GM19463 (cell line): ENCODE measurements around the gene DOCK8.
"Not testable (repeated sequence)": the region's sequence is repeated elsewhere in the genome, so short reads cannot be mapped to it uniquely, and the experiment has no call there.

Experiments used
- ATAC-seq: cut with Tn5 transposase; IDR thresholded peaks from one replicate; pipeline ENCODE4 v1.9.1; 2021; ENCODE audit warnings: mild to moderate bottlenecking, moderate library complexity; ENCODE audit not compliant: unreplicated experiment

DOCK8 gene

DNA sequence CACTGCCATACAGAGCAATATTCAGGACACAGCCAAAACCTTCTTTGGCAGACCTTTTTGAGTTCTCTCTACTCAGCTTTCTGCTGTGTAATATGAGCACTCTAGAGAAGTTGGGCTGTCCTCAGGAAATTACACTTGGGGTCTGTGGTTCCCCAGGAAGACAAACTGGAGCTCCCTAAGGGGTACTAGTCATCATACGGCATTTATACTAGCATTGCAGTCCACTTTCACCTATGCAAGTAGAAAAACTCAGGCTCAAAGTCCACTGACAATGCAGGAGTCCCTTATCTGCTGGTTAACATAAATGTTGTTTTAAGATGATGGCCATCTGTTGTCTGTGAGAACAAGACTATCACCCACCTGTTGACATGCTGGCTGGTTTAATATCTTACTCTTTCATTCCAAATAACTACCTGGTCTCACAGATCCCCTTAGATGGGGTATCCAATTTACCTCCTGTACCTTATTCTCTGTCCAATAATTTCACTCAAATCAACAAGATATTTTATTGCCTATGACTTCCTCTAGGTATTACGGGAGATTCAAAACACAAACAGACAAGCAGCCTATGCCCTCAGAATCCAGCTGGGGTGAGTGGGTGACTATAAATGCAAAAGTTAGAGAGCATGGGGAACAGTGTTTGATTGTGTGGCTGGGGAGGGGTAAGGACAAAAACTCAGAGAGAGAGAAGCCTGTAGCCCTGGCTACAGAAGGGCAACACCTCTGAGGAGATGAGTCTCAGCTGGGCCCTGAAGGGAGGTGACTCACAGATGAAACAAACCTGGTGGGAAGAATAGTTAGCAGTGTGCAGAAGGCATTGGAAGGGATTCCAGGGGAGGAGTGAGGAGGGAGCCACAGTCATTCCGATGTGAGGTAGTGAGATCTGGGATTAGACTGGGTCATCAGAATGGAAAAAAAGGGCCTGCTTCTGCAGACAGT, 10.2 kb downstream of the DOCK8 start:
- no peak for ATAC-seq

DNA sequence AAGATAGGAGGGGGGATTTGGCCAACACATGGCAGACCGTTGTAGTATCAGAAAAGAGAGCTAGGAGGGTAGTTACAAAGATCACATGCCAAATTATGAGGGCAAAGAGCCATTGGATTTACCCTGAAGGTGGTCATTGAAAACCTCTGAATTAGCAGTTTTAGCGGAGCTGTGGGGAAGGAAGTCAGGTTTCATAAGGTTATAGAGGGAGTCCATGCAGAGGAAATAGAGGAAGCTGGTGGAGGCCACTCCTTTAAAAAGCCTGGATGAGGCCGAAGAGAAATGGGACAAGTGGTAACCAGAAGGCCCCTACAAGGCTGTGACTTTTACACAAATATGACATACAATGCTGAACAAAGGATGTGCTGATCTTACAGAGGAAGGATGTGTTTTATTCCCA, 13.2 kb downstream of the DOCK8 start:
- ATAC-seq: no peak

DNA sequence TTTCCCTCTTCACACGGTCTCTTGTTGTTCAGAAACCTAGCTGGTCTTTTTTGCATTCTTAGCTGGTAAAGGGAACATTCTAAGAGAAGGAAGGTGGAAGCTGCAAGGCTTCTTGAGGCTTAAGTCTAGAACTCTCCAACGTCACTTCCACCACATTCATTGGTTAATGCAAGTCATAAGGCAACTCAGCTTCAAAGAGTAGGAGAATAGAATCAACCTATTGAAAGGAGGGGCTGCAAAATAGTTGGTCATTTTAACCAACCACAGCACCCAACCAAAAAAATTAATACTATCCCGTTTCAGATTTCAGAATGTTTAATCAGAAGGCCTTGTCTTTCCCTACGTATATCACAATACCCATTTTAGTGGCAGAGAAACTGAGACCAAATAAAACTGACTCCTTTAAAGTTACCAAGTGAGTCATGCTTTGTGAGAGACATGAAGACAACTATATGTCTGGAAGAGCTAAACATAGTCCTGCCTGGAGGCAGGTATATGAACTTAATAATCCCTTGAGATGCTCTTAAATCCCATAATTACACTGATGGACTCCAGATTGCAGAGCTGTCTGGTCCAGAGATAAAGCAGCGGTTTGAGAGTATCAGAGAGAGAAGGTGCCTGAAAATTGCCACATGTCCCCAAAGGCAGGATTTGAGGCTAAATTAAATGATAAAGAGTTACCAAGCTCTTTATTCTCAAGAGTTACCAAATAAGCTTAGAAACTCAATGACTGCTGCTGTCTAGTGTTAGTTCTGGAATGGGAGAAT, 14.4 kb downstream of the DOCK8 start:
- ATAC-seq: no peak

DNA sequence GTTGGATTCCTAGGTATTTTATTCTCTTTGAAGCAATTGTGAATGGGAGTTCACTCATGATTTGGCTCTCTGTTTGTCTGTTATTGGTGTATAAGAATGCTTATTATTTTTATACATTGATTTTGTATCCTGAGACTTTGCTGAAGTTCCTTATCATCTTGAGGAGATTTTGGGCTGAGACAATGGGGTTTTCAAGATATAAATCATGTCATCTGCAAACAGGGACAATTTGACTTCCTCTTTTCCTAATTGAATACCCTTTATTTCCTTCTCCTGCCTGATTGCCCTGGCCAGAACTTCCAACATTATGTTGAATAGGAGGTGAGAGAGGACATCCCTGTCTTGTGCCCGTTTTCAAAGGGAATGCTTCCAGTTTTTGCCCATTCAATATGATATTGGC, 17.0 kb downstream of the DOCK8 start:
- ATAC-seq: not testable (repeated sequence)

DNA sequence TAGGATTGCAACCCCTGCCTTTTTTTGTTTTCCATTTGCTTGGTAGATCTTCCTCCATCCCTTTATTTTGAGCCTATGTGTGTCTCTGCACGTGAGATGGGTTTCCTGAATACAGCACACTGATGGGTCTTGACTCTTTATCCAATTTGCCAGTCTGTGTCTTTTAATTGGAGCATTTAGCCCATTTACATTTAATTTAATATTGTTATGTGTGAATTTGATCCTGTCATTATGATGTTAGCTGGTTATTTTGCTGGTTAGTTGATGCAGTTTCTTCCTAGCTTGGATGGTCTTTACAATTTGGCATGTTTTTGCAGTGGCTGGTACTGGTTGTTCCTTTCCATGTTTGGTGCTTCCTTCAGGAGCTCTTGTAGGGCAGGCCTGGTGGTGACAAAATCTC, 19.0 kb downstream of the DOCK8 start:
- ATAC-seq: not testable (repeated sequence)

DNA sequence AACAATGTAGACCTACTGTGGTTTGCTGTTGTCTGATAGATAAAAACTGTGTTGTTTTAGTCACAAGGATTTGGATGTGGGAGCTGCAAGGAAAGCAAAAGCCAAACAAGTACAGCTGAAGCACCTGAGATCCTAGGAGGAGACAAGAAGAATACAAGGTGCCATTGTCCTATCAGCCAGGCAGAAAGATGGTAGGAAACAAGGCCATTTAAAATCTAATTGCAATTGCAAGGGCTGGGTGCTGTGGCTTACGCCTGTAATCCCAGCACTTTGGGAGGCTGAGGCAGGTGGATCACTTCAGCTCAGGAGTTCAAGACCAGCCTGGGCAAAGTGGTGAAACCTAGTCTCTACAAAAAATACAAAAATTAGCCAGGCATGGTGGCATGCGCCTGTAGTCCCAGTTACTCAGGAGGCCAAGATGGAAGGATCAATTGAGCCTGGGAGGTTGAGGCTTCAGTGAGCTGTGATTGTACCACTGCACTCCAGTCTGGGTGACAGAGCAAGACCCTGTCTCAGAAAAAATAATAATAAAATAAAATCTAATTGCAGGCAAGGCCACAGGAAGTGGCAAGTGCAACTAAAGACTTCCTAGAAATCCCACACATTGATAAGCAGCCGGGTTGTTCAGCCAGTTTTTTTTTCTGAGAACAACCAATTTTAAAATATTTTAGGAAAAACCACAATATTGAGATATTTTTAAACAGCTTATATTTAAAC, 22.6 kb downstream of the DOCK8 start:
- no peak for ATAC-seq

DNA sequence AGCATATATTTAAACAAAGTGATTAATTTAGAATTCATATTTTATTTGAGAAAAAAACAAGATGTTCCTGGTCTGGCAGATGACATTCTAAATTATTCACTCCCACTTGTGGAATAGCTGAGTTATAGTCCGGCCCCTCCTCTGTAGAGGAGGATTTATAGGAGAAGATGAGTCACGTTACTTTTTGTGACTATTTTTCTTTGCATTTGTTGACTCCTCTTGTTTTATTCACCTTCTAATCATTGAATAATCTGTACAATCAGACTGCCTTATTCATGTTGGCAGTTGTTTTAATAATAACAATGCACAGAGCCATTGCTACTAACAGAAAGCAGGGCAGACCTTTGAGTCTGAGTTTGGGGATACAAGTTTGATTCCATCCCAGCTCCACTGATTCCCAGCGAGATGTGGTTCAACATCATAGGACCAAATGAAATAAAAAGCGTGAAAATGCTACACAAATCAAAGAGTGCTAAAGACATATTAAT, 23.2 kb downstream of the DOCK8 start:
- no peak for ATAC-seq

DNA sequence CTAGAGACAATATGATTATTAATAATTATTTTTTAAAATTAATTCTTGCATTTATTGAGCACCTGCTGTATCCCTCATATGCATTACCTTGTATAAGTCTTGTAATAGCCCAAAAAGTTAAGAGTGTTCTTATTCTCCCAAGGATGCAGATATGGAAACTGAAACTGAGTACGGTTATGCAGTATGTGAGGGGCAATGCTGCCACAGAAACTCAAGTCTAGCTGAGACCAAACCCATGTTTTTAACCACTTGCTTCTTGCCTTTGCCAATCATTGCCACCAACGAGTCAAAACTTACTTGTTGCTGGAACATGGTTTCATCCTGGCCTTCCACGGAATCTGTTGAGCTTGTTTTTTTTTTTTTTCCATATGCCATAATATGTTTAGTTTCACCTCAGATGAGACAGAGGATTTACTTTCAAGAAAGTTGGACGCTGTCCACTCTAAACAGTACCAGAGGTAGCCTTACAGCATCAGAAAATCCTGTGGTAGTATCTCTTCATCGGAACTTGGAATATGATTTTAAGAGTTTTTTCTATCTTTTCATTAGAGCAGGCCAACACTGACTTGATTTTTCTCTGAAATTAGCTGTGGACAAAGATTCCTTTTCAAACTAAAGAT, 27.9 kb downstream of the DOCK8 start:
- ATAC-seq: no peak

DNA sequence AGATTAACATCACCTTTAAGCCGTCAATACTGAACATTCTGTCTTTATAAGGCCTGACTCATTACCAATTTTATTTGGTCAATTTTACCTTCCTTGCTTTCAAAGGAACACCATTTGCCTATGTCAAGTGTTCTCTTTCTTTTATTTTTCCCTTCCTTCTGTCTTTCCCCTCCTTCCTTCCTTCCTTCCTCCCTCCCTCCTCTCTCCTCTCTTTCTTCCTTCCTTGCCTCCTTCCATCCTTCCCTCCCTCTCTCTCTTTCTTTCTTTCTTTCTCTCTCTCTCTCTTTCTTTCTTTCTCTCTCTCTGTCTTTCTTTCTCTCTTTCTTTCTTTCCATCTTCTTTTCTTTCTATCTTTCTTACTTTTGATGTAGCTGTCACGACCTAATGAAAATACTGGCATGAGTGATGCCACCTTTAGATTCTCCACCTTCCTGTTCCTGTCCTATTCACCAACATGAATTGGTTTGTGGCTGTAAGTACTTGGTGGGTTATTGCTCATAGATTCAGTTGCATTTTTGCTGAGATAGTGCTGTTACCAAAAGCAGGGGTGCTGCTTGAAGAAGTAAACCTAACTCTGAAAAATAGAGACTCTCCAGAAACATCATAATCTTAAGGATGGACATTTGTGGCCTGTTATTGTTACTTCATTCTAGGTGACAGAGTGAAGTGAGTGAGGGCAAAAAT, 33.8 kb downstream of the DOCK8 start:
- ATAC-seq: no peak

DNA sequence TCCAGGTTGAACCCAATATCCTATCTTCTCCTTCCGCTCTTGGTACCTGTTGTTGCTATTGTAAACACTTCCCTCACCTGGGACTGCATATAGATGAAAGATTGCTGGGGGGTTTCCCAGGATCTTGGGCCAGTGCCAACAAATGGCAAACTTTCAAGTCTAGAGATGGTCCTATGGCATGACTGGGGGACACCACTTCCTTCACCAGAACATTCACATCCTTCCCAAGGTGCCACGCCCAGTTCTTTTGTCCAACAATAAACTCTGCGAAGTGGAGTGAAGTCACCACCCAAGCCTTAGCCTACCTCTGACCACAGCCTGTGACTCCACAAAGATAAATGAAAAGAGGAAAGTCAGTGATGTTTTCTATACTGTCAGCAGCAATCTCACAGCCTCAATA, 34.4 kb downstream of the DOCK8 start:
- no peak for ATAC-seq

DNA sequence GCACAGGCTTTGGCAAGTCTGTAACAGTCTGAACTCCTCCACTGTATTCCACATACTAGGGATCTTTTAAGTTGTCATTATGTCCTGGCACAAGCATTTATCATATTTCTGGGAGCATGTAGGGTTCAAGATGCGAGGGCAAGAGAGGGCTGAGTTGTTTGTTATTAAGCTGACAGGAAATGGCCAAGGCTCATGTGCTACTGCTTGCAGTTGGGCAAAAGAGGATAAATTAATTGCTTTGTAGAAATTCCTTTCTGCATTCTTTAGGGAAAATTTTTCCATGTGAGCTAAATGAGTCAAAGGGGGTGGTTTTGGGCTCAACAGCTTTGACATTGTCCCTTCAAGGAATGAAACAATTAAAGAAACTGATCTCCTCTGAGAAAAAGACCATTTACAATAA, 35.4 kb downstream of the DOCK8 start:
- ATAC-seq: no peak

DNA sequence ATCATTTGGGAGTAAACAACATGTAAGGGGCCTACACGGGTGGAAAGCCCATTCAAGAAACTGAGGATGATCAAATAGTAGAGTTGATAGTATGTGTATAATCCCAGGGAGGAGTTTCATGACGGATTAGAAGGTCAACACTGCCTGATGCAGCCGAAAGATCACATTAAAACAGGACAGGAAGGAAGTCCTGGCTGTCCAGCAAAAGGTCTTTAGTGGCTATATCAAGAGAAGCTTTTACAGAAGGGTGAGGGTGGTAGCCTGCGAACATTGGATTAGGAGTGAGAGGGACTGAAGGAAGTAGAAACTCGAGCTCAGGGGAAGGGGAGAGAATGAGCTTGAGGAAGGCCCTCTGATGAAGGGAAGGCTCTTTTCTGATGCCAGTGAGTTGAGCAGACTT, 36.0 kb downstream of the DOCK8 start:
- ATAC-seq: no peak

DNA sequence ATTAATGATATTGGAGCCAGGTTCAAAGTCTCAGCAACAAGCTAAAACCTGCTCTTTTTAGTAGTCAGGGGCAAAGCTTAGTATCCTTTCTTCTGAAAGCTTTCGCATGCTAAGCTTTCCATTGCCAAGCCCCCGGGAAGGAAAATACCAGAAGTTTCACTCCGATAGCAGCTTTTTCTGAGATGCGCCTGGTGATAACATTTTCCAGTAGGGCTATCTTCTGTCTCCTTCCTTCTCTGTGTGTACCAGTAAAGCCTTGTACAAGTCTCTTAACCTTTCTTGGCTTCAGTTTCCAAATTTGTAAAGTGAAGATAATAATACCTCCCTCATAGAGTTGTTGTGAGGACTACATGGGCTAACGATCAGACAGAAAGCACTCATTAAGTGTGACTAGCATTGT, 36.7 kb downstream of the DOCK8 start:
- ATAC-seq: no peak

DNA sequence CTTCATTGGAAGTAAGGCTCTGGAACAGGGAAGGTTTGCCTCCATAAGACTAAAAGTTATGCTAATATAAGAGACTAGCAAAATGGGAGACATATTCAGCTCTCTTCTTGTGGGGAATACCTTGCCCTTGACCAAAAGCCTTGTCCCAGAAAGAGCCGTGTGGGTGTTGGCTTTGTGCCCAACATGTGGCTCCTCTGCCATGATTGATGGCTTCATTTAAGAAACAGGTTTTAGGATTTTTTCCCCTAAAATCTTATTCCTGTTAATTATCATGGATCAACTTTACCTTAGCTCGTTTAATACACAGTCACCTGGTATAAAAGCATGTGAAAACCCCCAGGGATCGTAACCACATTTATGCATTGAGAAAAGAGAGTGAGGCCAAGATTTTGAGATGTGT, 38.9 kb downstream of the DOCK8 start:
- ATAC-seq: no peak

DNA sequence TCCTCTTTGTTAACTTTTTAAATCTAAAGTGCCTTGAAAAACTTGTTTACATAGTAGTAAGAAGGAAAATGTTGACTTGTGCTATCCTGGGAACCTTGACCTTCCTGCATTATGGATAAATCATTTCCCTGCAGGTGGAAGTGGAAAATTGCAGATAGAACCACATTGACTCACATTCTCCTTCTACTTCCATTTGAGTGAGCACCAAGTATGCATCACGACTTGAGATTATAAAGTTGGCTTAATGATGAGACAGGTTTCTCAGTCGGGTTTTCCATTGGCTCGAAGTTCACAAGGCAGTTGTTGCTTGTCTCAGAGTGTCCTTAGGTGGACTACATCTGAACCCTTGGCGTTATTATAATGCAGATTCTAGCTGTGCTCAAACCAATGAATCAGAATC, 39.9 kb downstream of the DOCK8 start:
- ATAC-seq: no peak

DNA sequence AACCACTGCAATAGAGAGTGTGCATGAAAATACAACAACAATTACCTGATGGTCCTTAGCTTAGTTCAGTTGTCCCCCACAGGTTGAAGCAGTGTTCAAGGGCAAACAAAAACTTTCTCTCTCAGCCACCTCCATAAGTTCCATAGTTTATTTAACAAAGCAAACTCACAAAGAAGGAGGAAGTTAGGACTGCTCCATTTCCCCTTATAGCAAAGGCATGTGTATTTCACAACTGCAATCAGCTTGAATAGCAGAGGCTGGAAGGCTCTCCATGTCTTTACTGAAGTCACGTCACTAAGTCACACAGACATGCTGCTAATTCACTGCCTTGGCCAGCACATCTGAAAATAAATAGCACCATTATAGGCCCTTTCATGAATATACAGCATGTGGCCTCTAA, 43.3 kb downstream of the DOCK8 start:
- no peak for ATAC-seq

DNA sequence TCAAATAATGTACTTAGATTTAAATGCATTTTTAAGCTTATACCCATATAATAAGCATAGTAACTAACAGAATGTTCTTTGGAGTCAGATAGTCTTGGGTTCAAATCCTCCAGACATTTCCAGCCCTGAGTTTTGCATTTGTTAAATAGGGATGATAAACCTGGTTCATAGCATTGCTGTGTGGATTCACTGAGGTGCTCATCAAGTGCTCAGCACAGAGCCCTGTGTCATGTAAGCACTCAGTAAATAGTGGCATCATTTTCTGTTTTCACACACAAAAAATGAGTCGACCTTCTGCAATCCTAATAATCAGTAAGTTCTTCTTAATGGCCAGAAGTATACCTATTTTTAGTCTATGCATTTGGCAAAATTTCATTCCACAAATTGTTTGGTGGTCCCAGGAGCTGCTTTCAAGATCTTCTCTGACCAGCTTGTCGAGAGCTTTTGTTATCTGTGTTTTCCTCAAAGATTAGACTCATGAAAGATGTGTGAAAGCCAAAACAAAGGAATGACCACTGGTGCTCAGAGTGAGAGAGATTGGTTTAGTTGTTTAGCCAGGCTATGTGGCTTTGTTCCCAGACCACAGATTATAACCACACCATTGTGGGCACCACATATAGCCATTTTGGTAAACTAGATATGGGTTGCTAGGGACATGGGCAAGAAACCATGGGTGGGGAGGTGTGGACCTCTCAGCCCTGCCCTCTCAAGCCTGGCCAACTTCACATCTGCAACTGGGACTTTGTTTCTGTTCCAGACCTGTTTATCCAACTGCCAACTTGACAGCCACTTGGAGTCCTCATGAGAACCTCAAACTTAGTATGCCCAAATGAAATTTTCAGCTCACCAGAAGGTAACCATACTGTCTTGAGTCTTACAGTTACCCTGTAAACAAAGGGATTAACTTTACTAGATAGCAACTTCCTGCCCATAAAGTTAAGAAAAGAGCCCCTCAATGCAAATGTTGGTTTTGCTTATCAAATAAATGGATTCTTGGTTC, 45.0 kb downstream of the DOCK8 start:
- ATAC-seq: no peak

DNA sequence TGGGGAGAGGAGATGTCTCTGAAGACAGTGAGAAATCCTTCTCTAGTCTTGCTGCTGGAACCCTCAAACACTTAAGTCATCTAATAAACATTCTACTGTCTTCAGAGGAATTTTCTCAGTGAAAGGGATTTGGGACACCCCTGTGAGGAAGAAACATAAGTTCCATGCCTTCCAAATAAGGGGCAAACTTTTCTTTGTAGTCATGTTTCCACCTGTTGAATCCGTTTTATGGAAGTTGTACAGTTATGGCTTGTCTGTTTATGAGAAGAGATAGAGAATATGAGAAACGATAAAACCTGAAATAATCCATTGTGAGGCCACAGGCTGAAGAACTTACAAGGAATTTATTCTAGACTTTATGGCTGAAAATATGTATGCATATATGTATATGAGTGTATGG, 49.6 kb downstream of the DOCK8 start:
- ATAC-seq: no peak

DNA sequence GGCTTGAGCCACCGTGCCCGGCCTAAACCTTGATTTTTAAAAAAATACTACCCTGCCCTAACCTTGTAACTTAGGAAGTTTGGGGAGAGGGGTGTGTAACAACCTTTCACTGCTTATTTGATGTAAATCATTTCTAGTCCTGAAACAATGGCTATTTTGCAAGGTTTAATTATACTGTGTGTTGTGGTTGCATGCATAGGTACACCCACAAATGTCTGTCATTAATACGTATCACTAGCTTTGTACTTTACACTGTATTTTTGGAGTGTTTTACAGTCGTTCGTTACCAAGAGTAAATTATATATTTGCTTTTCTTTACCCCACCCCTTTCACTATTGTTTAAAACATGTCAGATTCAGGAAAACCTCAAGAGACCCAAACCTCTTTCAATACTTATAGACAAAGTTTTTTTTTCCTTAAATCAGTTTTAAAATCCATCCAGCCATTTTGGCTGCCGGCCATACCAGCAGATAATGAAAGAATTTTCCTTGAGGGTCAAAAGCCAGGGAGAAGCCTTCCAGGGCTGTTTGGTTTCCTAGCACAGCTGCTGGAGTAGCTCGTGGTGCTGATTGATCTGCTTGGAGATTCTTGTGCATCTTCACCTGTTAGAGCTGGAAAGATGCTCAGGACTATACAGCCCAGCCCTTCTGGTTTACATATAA, 50.7 kb downstream of the DOCK8 start:
- no peak for ATAC-seq
